GM12864 (cell line): ENCODE results near the gene PLEKHH2.

Experiments used
- DNase-seq: peaks from one replicate; pipeline ENCODE4 v3.0.0-alpha.2; 2011; ENCODE audit warnings: low read depth
- H3K4me3 ChIP-seq: 2 replicates; pipeline ENCODE4 v1.5.1; 2011; ENCODE audit warnings: mild to moderate bottlenecking, low read depth, low read length, control low read depth
- CTCF ChIP-seq: IDR thresholded peaks from 2 replicates; pipeline ENCODE4 v1.5.1; 2011; ENCODE audit warnings: low read depth, mild to moderate bottlenecking, moderate library complexity, low read length, control low read depth, inconsistent platforms; ENCODE audit errors: missing control alignments

Gene PLEKHH2

GRCh38 chr2:43642363-43642762 is 5.3 kb downstream of the PLEKHH2 start:
- no peak overlapping the region for H3K4me3 ChIP-seq
- TF ChIP-seq CTCF = no peak
- no peak for DNase-seq

- no peak for DNase-seq
- no peak overlapping the region for H3K4me3 ChIP-seq
- no peak for TF ChIP-seq CTCF
Measured at GRCh38 chr2:43643680-43644079, 6.6 kb downstream of the PLEKHH2 start.

- H3K4me3 ChIP-seq = no peak overlapping the region
- TF ChIP-seq CTCF = no peak
- DNase-seq = no peak
Measured at GRCh38 chr2:43648994-43649701, 12.1 kb downstream of the PLEKHH2 start.

- no peak for TF ChIP-seq CTCF
- H3K4me3 ChIP-seq = no peak overlapping the region
- no peak for DNase-seq
Measured at GRCh38 chr2:43653506-43653905, 16.4 kb downstream of the PLEKHH2 start.

GRCh38 chr2:43657241-43657640 is 20.2 kb downstream of the PLEKHH2 start:
- no peak for TF ChIP-seq CTCF
- no peak overlapping the region for H3K4me3 ChIP-seq
- no peak for DNase-seq

GRCh38 chr2:43675646-43676321 is 38.7 kb downstream of the PLEKHH2 start:
- TF ChIP-seq CTCF = no peak
- no peak for DNase-seq
- no peak overlapping the region for H3K4me3 ChIP-seq
